ENCODE data around the gene KRT3.
"Not testable (repeated sequence)": the region's sequence is repeated elsewhere in the genome, so short reads cannot be mapped to it uniquely, and the experiment has no call there.

KRT3 gene

GRCh38 chr12:52763991-52764390, 31.9 kb downstream of the KRT3 start:
- in situ Hi-C loops (cut with HindIII; ENCODE audit: low pct_ligation_motif_present, low sequenced_read_pairs) = no loop called here
- H3K4me3 ChIP-seq (ENCODE audit: low read depth, low read length) = no peak overlapping the region
- no peaks in the 10 kb centered on the region for H3K27me3 ChIP-seq (replicated peaks)
- no peak for DNase-seq
- no peaks in the 10 kb centered on the region for H3K36me3 ChIP-seq (replicated peaks)
- no peak for TF ChIP-seq CTCF (IDR thresholded peaks at IDR 0.05; ENCODE audit: low read depth, low read length, missing control alignments)
- no peak overlapping the region for H3K27ac ChIP-seq

DNA sequence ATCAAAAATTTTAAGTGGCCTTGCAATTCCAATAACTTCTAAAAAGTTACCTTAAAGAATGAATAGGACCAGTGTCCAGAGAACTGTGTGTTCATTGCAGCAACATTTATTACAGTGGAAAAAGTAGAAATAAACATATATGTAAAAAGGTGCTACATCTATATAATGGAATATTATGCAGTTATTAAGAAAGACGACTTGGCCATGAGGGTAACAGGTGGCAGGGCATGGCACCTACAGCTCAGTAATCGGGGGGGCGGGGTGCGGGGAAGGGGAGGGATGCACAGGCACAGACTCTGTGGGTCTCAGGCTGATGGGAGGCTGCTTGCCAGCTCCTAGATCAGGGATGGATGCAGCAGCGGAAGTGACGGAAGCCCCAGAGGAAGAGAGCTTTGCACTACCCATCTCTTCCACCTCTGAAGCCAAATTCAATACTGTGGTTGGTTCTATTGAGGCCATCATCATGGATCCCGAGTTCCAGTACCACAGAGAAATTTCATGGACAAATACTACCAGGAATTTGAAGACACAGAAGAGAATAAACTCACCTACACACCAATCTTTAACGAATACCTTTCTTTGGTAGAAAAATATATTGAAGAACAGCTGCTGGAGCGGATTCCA, 32.8 kb downstream of the KRT3 start:
- Histone ChIP-seq H3K27ac (no peak overlapping the region), H3K4me3 (ENCODE audit: low read depth, low read length) (no peak overlapping the region), H3K36me3 (replicated peaks) (no peaks in the 10 kb centered on the region), H3K27me3 (replicated peaks) (no peaks in the 10 kb centered on the region)
- no peak for DNase-seq
- in situ Hi-C loops (cut with HindIII; ENCODE audit: low pct_ligation_motif_present, low sequenced_read_pairs) = no loop called here
- TF ChIP-seq CTCF (IDR thresholded peaks at IDR 0.05; ENCODE audit: low read depth, low read length, missing control alignments) = no peak

DNA sequence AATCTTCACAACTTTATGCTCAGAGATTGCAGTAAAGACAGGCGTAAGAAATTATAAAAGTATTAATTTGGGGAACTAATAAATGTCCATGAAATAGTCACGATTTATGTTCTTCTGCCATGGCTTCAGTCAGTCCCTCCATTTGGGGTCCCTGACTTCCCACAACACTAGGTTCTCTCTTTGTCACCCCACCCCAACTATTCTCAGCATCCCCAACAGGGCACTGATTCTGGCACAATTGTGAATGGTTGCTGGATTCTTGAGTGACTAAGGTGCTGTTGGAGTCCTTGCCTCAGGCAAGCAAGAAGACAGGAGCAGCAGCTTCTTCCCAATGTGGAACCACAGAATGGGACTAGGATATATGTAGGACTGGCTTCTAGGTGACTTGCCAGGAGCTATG, 34.1 kb downstream of the KRT3 start:
- no peak for TF ChIP-seq CTCF (IDR thresholded peaks at IDR 0.05; ENCODE audit: low read depth, low read length, missing control alignments)
- in situ Hi-C loops (cut with HindIII; ENCODE audit: low pct_ligation_motif_present, low sequenced_read_pairs) = no loop called here
- Histone ChIP-seq H3K27me3 (replicated peaks) (no peaks in the 10 kb centered on the region), H3K4me3 (ENCODE audit: low read depth, low read length) (no peak overlapping the region), H3K27ac (no peak overlapping the region), H3K36me3 (replicated peaks) (no peaks in the 10 kb centered on the region)
- no peak for DNase-seq

DNA sequence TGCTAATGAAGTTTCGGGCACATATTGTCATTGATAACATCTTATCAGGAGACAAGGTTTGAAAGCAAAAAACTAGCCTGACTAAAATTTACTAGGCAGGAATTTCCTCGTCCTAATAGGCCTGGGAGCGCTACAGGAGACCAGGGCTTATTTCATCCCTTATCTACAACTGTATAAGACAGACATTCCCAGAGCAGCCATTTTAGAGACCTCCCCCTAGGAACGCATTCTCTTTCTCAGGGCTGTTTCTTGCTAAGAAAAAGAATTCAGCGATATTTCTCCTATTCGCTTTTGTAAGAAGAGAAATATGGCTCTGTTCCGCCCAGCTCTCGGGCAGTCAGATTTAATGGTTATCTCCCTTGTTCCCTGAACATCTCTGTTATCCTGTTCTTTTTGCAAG, 34.7 kb downstream of the KRT3 start:
- H3K4me3 ChIP-seq (ENCODE audit: low read depth, low read length); H3K36me3 ChIP-seq (replicated peaks); H3K27me3 ChIP-seq (replicated peaks); in situ Hi-C loops (cut with HindIII; ENCODE audit: low pct_ligation_motif_present, low sequenced_read_pairs); H3K27ac ChIP-seq; DNase-seq: not testable (repeated sequence)

DNA sequence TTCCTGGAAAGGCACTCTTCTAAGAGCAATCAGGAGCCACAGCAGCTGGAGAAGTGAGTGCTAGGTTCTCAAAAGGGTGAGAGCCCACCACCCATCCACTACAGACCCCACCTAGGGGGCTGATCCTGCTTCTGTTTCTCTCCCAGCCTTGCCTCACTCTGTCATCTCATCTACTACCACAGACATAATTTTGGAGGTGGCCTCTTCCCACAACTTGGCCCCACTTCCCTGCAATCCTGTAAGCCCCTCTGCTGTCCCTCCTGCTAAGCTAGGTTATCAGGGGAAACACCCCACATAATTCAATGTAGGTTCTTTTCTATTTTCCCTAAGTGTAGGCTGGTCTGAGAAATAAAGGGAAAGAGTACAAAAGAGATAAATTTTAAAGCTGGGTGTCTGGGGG, 35.3 kb downstream of the KRT3 start:
- no peak overlapping the region for H3K27ac ChIP-seq
- in situ Hi-C loops (cut with HindIII; ENCODE audit: low pct_ligation_motif_present, low sequenced_read_pairs) = no loop called here
- H3K4me3 ChIP-seq (ENCODE audit: low read depth, low read length) = no peak overlapping the region
- DNase-seq = no peak
- no peak for TF ChIP-seq CTCF (IDR thresholded peaks at IDR 0.05; ENCODE audit: low read depth, low read length, missing control alignments)
- no peaks in the 10 kb centered on the region for H3K36me3 ChIP-seq (replicated peaks)
- H3K27me3 ChIP-seq (replicated peaks) = no peaks in the 10 kb centered on the region

GRCh38 chr12:52759695-52760094, 36.2 kb downstream of the KRT3 start:
- in situ Hi-C loops (cut with HindIII; ENCODE audit: low pct_ligation_motif_present, low sequenced_read_pairs) = no loop called here
- Histone ChIP-seq H3K27ac (no peak overlapping the region), H3K36me3 (replicated peaks) (no peaks in the 10 kb centered on the region), H3K4me3 (ENCODE audit: low read depth, low read length) (no peak overlapping the region), H3K27me3 (replicated peaks) (no peaks in the 10 kb centered on the region)
- DNase-seq = no peak
- TF ChIP-seq CTCF (IDR thresholded peaks at IDR 0.05; ENCODE audit: low read depth, low read length, missing control alignments) = no peak

Data from brain microvascular endothelial cell (primary cell).